Prostate gland (tissue), 2 donors: ENCODE data around the gene MIS12.

Experiments
- POLR2A ChIP-seq: fragments of 450-650 bp; IDR thresholded peaks from one replicate; pipeline ENCODE4 v1.6.1; 2016; ENCODE audit warnings: antibody characterized with exemption, mild to moderate bottlenecking
- TF ChIP-seq, protein P1 (sequence below), 4 experiments: fragments of 200-600 bp in 2 of 4; fragments of 450-650 bp in 2 of 4; sonication (generic) in 2 of 4; IDR thresholded peaks; 1 replicate in 3 of 4; 2 replicates in 1 of 4; pipeline ENCODE4 v1.5.1; 2016 to 2019; ENCODE audit warnings: antibody characterized with exemption in 4 of 4, mild to moderate bottlenecking in 2 of 4, moderate library complexity in 2 of 4

DNA sequence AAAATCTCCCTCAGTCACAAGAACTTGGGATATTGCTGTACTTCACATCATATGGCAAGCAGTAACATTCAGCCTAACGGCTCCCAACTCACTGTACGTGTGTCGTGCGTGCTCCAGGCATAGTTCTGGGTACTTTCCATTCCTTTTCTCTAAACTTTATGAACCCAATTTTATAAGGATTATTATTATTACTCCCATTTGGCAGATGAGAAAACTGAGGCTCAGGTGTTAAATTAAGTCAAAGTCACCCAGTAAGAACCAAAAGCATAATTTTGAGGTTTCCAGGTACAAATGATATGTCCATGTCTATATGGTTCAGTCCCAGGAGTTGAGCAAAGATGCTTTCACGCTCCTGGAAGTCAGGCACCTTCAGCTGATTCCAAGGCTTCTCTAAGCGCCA, 42.6 kb upstream of the MIS12 start:
- TF ChIP-seq, protein P1, sequence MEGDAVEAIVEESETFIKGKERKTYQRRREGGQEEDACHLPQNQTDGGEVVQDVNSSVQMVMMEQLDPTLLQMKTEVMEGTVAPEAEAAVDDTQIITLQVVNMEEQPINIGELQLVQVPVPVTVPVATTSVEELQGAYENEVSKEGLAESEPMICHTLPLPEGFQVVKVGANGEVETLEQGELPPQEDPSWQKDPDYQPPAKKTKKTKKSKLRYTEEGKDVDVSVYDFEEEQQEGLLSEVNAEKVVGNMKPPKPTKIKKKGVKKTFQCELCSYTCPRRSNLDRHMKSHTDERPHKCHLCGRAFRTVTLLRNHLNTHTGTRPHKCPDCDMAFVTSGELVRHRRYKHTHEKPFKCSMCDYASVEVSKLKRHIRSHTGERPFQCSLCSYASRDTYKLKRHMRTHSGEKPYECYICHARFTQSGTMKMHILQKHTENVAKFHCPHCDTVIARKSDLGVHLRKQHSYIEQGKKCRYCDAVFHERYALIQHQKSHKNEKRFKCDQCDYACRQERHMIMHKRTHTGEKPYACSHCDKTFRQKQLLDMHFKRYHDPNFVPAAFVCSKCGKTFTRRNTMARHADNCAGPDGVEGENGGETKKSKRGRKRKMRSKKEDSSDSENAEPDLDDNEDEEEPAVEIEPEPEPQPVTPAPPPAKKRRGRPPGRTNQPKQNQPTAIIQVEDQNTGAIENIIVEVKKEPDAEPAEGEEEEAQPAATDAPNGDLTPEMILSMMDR (IDR thresholded peaks at IDR 0.05) = no peak
- TF ChIP-seq POLR2A = no peak
